Stimulated activated CD8-positive, alpha-beta memory T cell treated with anti-CD3 and anti-CD28 coated beads, Interleukin-2, amount 100 ng/mL, for 48 hours (primary cell): ENCODE results near the gene VAMP5.
A peak's percentile ranks its signal among the peaks of the same experiment; 100 is the strongest.
"Not testable (repeated sequence)": the region's sequence is repeated elsewhere in the genome, so short reads cannot be mapped to it uniquely, and the experiment has no call there.

Source experiments
- DNase-seq, 2 donors: peaks; one replicate each; pipeline ENCODE4 v3.0.0-alpha.2; 2020; ENCODE audit warnings: low read depth in 2 of 2

Gene VAMP5

GRCh38 chr2:85550486-85550885 is 33.7 kb upstream of the VAMP5 start:
- DNase-seq = no peak

GRCh38 chr2:85551698-85552678 is 32.2 kb upstream of the VAMP5 start:
- peak; percentile 72 to 73 for DNase-seq

- no peak for DNase-seq
Measured at GRCh38 chr2:85553184-85553583, 31.0 kb upstream of the VAMP5 start.

GRCh38 chr2:85554980-85555612 is 29.1 kb upstream of the VAMP5 start:
- no peak for DNase-seq

GRCh38 chr2:85557130-85557529 is 27.1 kb upstream of the VAMP5 start:
- no peak for DNase-seq

- no peak for DNase-seq
Measured at GRCh38 chr2:85558160-85558559, 26.1 kb upstream of the VAMP5 start.

GRCh38 chr2:85560403-85560726 is 23.9 kb upstream of the VAMP5 start:
- DNase-seq = not testable (repeated sequence)

GRCh38 chr2:85560812-85561279 is 23.4 kb upstream of the VAMP5 start:
- no peak for DNase-seq

GRCh38 chr2:85561280-85562212 is 22.7 kb upstream of the VAMP5 start, which contains the start of gene GGCX:
Gene GGCX (minus strand): TSS chr2:85561493. CDS start chr2:85561428, 65 bp downstream.
- peak; percentile 92 to 94 for DNase-seq

GRCh38 chr2:85564144-85564563 is 20.1 kb upstream of the VAMP5 start:
- no peak for DNase-seq

- DNase-seq = no peak
Measured at GRCh38 chr2:85566265-85566664, 18.0 kb upstream of the VAMP5 start.

GRCh38 chr2:85575739-85576138 is 8.5 kb upstream of the VAMP5 start:
- DNase-seq = no peak

GRCh38 chr2:85577063-85577385 is 7.2 kb upstream of the VAMP5 start:
- DNase-seq = no peak

- peak; percentile 42 to 57 for DNase-seq
Measured at GRCh38 chr2:85577386-85578242, 6.6 kb upstream of the VAMP5 start, which contains the start of gene VAMP8. Gene VAMP8 (plus strand): TSS chr2:85577586. CDS start chr2:85577647, 61 bp downstream.

GRCh38 chr2:85578243-85579180 is 5.7 kb upstream of the VAMP5 start:
- DNase-seq = no peak

GRCh38 chr2:85579266-85579935 is 4.8 kb upstream of the VAMP5 start:
- DNase-seq = no peak

- DNase-seq = no peak
Measured at GRCh38 chr2:85580206-85580605, 4.0 kb upstream of the VAMP5 start.

- no peak for DNase-seq
Measured at GRCh38 chr2:85582492-85582891, 1.7 kb upstream of the VAMP5 start.
